ENCODE results near the gene CGAS.
"Not testable (repeated sequence)": the region's sequence is repeated elsewhere in the genome, so short reads cannot be mapped to it uniquely, and the experiment has no call there.

The CGAS gene

GRCh38 chr6:73477407-73477806 lies 25.3 kb upstream of the CGAS start:
- intact Hi-C loops (cut with DNase I; ENCODE audit: low total_unique reads) = no loop called here
- Histone ChIP-seq H3K9me3 (no peaks in the 10 kb centered on the region), H3K27ac (no peak overlapping the region), H3K4me1 (no peaks in the 10 kb centered on the region), H3K4me3 (no peak overlapping the region), H3K36me3 (peaks cover 82 to 97% (median 84%) of the 10 kb centered on the region in 3 donors), H3K27me3 (no peaks in the 10 kb centered on the region)
- no peak for DNase-seq
- no peak for TF ChIP-seq CTCF (IDR thresholded peaks at IDR 0.05)

GRCh38 chr6:73476723-73477122 lies 24.6 kb upstream of the CGAS start:
- intact Hi-C loops (cut with DNase I; ENCODE audit: low total_unique reads) = no loop called here
- Histone ChIP-seq H3K4me1 (no peaks in the 10 kb centered on the region), H3K9me3 (no peaks in the 10 kb centered on the region), H3K27me3 (no peaks in the 10 kb centered on the region), H3K27ac (no peak overlapping the region), H3K36me3 (peaks cover 79 to 97% (median 82%) of the 10 kb centered on the region in 3 donors), H3K4me3 (no peak overlapping the region)
- no peak for DNase-seq
- no peak for TF ChIP-seq CTCF (IDR thresholded peaks at IDR 0.05)

- Histone ChIP-seq H3K36me3 (peaks cover 80 to 99% (median 87%) of the 10 kb centered on the region in 3 donors), H3K4me1 (no peaks in the 10 kb centered on the region), H3K9me3 (no peaks in the 10 kb centered on the region), H3K27ac (no peak overlapping the region), H3K27me3 (no peaks in the 10 kb centered on the region), H3K4me3 (no peak overlapping the region)
- intact Hi-C loops (cut with DNase I; ENCODE audit: low total_unique reads) = no loop called here
- no peak for DNase-seq
- no peak for TF ChIP-seq CTCF (IDR thresholded peaks at IDR 0.05)
Measured at GRCh38 chr6:73471686-73472290, 19.7 kb upstream of the CGAS start.

- Histone ChIP-seq H3K4me1 (peaks cover 0 to 32% (median 15%) of the 10 kb centered on the region in 4 donors), H3K27ac (peak within 1 kb of the TSS; percentile 95 to 98), H3K36me3 (peaks cover 7 to 8% (median 7%) of the 10 kb centered on the region in 3 donors), H3K4me3 (peak within 1 kb of the TSS; percentile 94 to 97), H3K27me3 (no peaks in the 10 kb centered on the region), H3K9me3 (no peaks in the 10 kb centered on the region)
- DNase-seq = peak; percentile 93 to 95
- intact Hi-C loops (cut with DNase I; ENCODE audit: low total_unique reads) = no loop called here
- no peak for TF ChIP-seq CTCF (IDR thresholded peaks at IDR 0.05)
Measured at GRCh38 chr6:73461537-73462350, 9.6 kb upstream of the CGAS start, which contains the start of gene MTO1. Gene MTO1 (plus strand): TSS chr6:73461737. CDS start chr6:73461855, 118 bp downstream.

DNA sequence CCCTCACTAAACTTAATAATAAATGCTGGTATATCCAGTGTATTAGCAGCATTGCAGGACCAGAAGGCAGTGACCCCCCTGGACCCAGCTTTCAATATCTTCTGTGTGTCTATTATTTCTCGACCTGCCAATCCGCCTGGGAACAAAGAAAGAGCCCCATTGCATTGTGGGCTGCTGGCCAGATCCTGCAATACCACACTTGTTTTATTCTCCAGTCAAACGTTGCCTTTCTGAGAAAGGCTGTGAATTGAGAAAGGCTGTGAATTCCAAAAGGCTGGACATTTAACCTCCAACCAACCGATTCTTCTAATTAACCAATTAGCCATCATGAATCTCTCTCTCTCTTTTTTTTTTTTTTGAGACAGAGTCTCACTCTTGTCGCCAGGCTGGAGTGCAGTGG lies 8.0 kb upstream of the CGAS start:
- intact Hi-C loops (cut with DNase I; ENCODE audit: low total_unique reads) = no loop called here
- Histone ChIP-seq H3K27ac (no peak overlapping the region), H3K4me3 (no peak overlapping the region), H3K4me1 (peaks cover 0 to 32% (median 15%) of the 10 kb centered on the region in 4 donors), H3K27me3 (no peaks in the 10 kb centered on the region), H3K9me3 (no peaks in the 10 kb centered on the region), H3K36me3 (no peaks in the 10 kb centered on the region)
- no peak for DNase-seq
- no peak for TF ChIP-seq CTCF (IDR thresholded peaks at IDR 0.05)

DNA sequence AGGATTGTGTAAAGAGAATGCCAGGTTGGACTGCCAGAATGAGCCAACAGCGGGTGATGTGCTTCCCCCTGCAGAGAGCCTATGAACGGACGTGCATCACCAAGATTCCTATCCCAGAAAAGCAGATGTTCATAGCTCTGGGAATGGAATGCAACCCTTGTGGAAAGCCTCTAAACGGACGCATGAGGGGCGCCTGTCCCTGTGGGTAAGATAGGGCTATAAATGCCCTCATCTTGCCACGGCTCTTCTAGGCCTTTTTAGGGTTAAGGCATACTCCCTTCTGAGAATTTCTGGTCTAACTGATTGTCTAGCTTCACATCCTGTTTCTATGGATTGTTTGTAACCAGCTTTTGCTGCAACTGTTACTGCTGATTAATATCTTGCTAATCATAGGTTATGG lies 7.4 kb upstream of the CGAS start:
- H3K4me3 ChIP-seq; intact Hi-C loops (cut with DNase I; ENCODE audit: low total_unique reads); H3K36me3 ChIP-seq; H3K27ac ChIP-seq; H3K27me3 ChIP-seq; H3K9me3 ChIP-seq; DNase-seq: not testable (repeated sequence)
- H3K4me1 ChIP-seq = peaks cover 0 to 30% (median 15%) of the 10 kb centered on the region in 4 donors
